SK-N-SH treated with all-trans-retinoic acid at 6 μM for 48 hours (cell line): ENCODE results near the gene THAP8.

ENCODE experiments used
- GLIS3 ChIP-seq: fragments of 250-450 bp; sonication (Bioruptor Pico); IDR thresholded peaks from 2 replicates; pipeline ENCODE4 v1.5.0; 2020; ENCODE audit warnings: mild to moderate bottlenecking, moderate library complexity
- OSR1 ChIP-seq: fragments of 250-450 bp; sonication (Bioruptor Pico); IDR thresholded peaks from 2 replicates; pipeline ENCODE4 v1.8.0; 2022; ENCODE audit warnings: moderate library complexity, mild to moderate bottlenecking, inconsistent platforms
- RARB ChIP-seq: fragments of 250-450 bp; sonication (Bioruptor Pico); IDR thresholded peaks from 2 replicates; pipeline ENCODE4 v1.8.0; 2021; ENCODE audit warnings: mild to moderate bottlenecking, moderate library complexity
- SNAI2 ChIP-seq: fragments of 250-450 bp; sonication (Bioruptor Pico); IDR thresholded peaks from 2 replicates; pipeline ENCODE4 v1.5.0; 2020; ENCODE audit warnings: mild to moderate bottlenecking, moderate library complexity
- ZFP3 ChIP-seq: fragments of 250-450 bp; sonication (Bioruptor Pico); IDR thresholded peaks from 2 replicates; pipeline ENCODE4 v1.5.0; 2020; ENCODE audit warnings: mild to moderate bottlenecking, moderate library complexity
- ZFP30 ChIP-seq: fragments of 450-650 bp; formaldehyde crosslinking; IDR thresholded peaks from 2 replicates; pipeline ENCODE4 v1.5.0; 2022; ENCODE audit warnings: mild to moderate bottlenecking, moderate library complexity

GRCh38 chr19:36103040-36103626 is 49.0 kb upstream of the THAP8 start:
- TF ChIP-seq ZFP3, result no peak
- TF ChIP-seq OSR1 (CRISPR knock-in tag), result no peak
- no peak for TF ChIP-seq ZFP30 (CRISPR knock-in tag)
- TF ChIP-seq RARB (CRISPR knock-in tag), result no peak
- no peak for TF ChIP-seq SNAI2 (CRISPR knock-in tag)
- TF ChIP-seq GLIS3 (CRISPR knock-in tag), result no peak
